GM23248 (cell line): ENCODE measurements around the gene ZNF292.

ENCODE experiments used
- EZH2 ChIP-seq: fragments of 200-600 bp; sonication (generic); IDR thresholded peaks from 2 replicates; pipeline ENCODE4 v1.6.1; 2018; ENCODE audit warnings: antibody characterized with exemption, mild to moderate bottlenecking; ENCODE audit not compliant: insufficient read depth, poor library complexity, severe bottlenecking
- EZH2phosphoT487 ChIP-seq: fragments of 200-600 bp; sonication (generic); IDR thresholded peaks from 2 replicates; pipeline ENCODE4 v1.6.1; 2018; ENCODE audit warnings: antibody characterized with exemption, moderate library complexity, mild to moderate bottlenecking, low read depth; ENCODE audit not compliant: insufficient read depth

- TF ChIP-seq EZH2, result no peak
- no peak for TF ChIP-seq EZH2phosphoT487
These were observed 41.0 kb downstream of the ZNF292 start for GRCh38 chr6:87196275-87196842.
